Caco-2 (cell line): ENCODE results near the gene ZBTB16. TPM values are rescaled to one million over a fixed set of nuclear protein-coding genes. Genes with fewer than 3 reads are reported as not detected.
A peak's percentile ranks its signal among the peaks of the same experiment; 100 is the strongest.

Source experiments
- BruUV-seq: library from RNA; stranded (reverse); fragments of 400-500 nt; replicated peaks from 2 replicates; lab custom pipeline; 2021; lab: Mats Ljungman, UMichigan
- CTCF ChIA-PET: fragments of 300-600 bp; sonication (Branson Sonifier 250); formaldehyde crosslinking; loops from one replicate; lab custom pipeline; 2022; ENCODE audit warnings: antibody characterized with exemption; lab: Charles Lee
- POLR2A ChIA-PET: fragments of 300-600 bp; sonication (Branson Sonifier 250); formaldehyde crosslinking; loops from one replicate; lab custom pipeline; 2022; ENCODE audit warnings: antibody characterized with exemption; lab: Charles Lee
- DNase-seq, 2 experiments: peaks; one replicate each; pipeline versions ENCODE4 v3.0.0 to v3.0.0-alpha.2; 2020 to 2022
- H3K27me3 ChIP-seq: replicated peaks from 2 replicates; pipeline ENCODE4 v1.6.0; 2011; ENCODE audit warnings: low read length; ENCODE audit not compliant: control insufficient read depth, insufficient read depth
- H3K36me3 ChIP-seq: 2 replicates; pipeline ENCODE4 v1.5.1; 2011; ENCODE audit warnings: low read length; ENCODE audit not compliant: control insufficient read depth, insufficient read depth
- H3K4me1 ChIP-seq: fragments of 250-450 bp; sonication (Bioruptor Pico); 2 replicates; pipeline ENCODE4 v1.5.1; 2020; ENCODE audit warnings: mild to moderate bottlenecking
- H3K4me3 ChIP-seq: 2 replicates; pipeline ENCODE4 v1.5.1; 2011; ENCODE audit warnings: low read depth, mild to moderate bottlenecking, control low read depth, low read length
- H3K9me3 ChIP-seq: fragments of 250-450 bp; sonication (Bioruptor Pico); 2 replicates; pipeline ENCODE4 v1.5.1; 2020; ENCODE audit warnings: mild to moderate bottlenecking, moderate library complexity
- H3K27ac Mint-ChIP-seq: one replicate; pipeline ENCODE4 v1.8.0; 2022; ENCODE audit warnings: mixed read lengths; ENCODE audit not compliant: unreplicated experiment
- H3K27me3 Mint-ChIP-seq: one replicate; pipeline ENCODE4 v1.8.0; 2022; ENCODE audit warnings: mixed read lengths; ENCODE audit not compliant: insufficient read depth, unreplicated experiment
- H3K36me3 Mint-ChIP-seq: one replicate; pipeline ENCODE4 v1.8.0; 2022; ENCODE audit warnings: mild to moderate bottlenecking, mixed read lengths; ENCODE audit not compliant: insufficient read depth, unreplicated experiment
- H3K4me1 Mint-ChIP-seq: one replicate; pipeline ENCODE4 v1.8.0; 2022; ENCODE audit warnings: low read depth, mixed read lengths; ENCODE audit not compliant: unreplicated experiment
- H3K4me3 Mint-ChIP-seq: one replicate; pipeline ENCODE4 v1.8.0; 2022; ENCODE audit warnings: mild to moderate bottlenecking, moderate library complexity, mixed read lengths; ENCODE audit not compliant: unreplicated experiment
- H3K9me3 Mint-ChIP-seq: one replicate; pipeline ENCODE4 v1.8.0; 2022; ENCODE audit warnings: mixed read lengths; ENCODE audit not compliant: unreplicated experiment
- CTCF ChIP-seq, 2 experiments: fragments of 200-600 bp in 1 of 2; IDR thresholded peaks; 1 replicate in 1 of 2; 2 replicates in 1 of 2; pipeline versions ENCODE4 v1.5.1 to v1.8.0; 2011 to 2022; ENCODE audit warnings: antibody characterized with exemption in 1 of 2, control low read depth in 1 of 2, inconsistent platforms in 1 of 2, low read depth in 1 of 2, low read length in 1 of 2, mild to moderate bottlenecking in 1 of 2, moderate library complexity in 1 of 2; ENCODE audit not compliant: insufficient read depth in 1 of 2, severe bottlenecking in 1 of 2, unreplicated experiment in 1 of 2
- intact Hi-C: fragments of 100-400 bp; cut with micrococcal nuclease; formaldehyde crosslinking; loops from one replicate; pipeline ENCODE4 v1.10.0; 2022; ENCODE audit not compliant: unreplicated experiment
- total RNA-seq: library from RNA; stranded (reverse); gene quantifications from 2 replicates; pipeline ENCODE4 v1.2.3, GENCODE V29; 2022

Gene ZBTB16
- total RNA-seq, 1 experiment from 2014 or later: 12.7 TPM

- H3K9me3 Mint-ChIP-seq: no peaks in the 10 kb centered on the region
- Histone ChIP-seq H3K4me1 (peaks cover 22% of the 10 kb centered on the region), H3K27me3 (no peaks in the 10 kb centered on the region), H3K9me3 (no peaks in the 10 kb centered on the region), H3K36me3 (no peaks in the 10 kb centered on the region), H3K4me3 (no peak overlapping the region)
- ChIA-PET POLR2A (no interaction called here), CTCF (interaction anchor here (0.6 to 1.0 kb wide), 4 partner anchors 10 to 74 kb away, joined by 3 to 4 read pairs (median 4); no protein-coding TSS in a partner anchor)
- peak overlapping the region; percentile 79 for H3K27ac Mint-ChIP-seq
- TF ChIP-seq CTCF (IDR thresholded peaks at IDR 0.05; ENCODE audit: insufficient read depth in 1 of 2, low read depth in 1 of 2, low read length in 1 of 2, severe bottlenecking in 1 of 2, unreplicated experiment in 1 of 2): no peak
- H3K27me3 Mint-ChIP-seq: no peaks in the 10 kb centered on the region
- intact Hi-C loops: loop anchor here (1.0 kb wide), 4 partner anchors 9 to 76 kb away; partner anchors contain the start of gene ZBTB16
- peaks cover 22% of the 10 kb centered on the region for H3K4me1 Mint-ChIP-seq
- no TSS peak for BruUV-seq
- H3K4me3 Mint-ChIP-seq: peak overlapping the region; percentile 17
- DNase-seq: peak; percentile 78 to 81
- no peaks in the 10 kb centered on the region for H3K36me3 Mint-ChIP-seq
Measured at GRCh38 chr11:114040706-114041211, 18.8 kb upstream of the ZBTB16 start.

- no TSS peak for BruUV-seq
- DNase-seq: no peak
- intact Hi-C loops: no loop called here
- Mint-ChIP-seq H3K27me3 (no peaks in the 10 kb centered on the region), H3K36me3 (no peaks in the 10 kb centered on the region), H3K4me3 (no peak overlapping the region), H3K4me1 (peaks cover 22% of the 10 kb centered on the region), H3K9me3 (no peaks in the 10 kb centered on the region), H3K27ac (peak overlapping the region; percentile 53)
- ChIA-PET POLR2A (interaction anchor here (0.7 kb wide), 2 partner anchors 123 to 137 kb away, joined by 3 read pairs; no protein-coding TSS in a partner anchor), CTCF (no interaction called here)
- H3K9me3 ChIP-seq: no peaks in the 10 kb centered on the region
- peaks cover 16% of the 10 kb centered on the region for H3K4me1 ChIP-seq
- H3K36me3 ChIP-seq: no peaks in the 10 kb centered on the region
- H3K27me3 ChIP-seq: no peaks in the 10 kb centered on the region
- H3K4me3 ChIP-seq: no peak overlapping the region
- TF ChIP-seq CTCF (IDR thresholded peaks at IDR 0.05; ENCODE audit: insufficient read depth in 1 of 2, low read depth in 1 of 2, low read length in 1 of 2, severe bottlenecking in 1 of 2, unreplicated experiment in 1 of 2): no peak
Measured at GRCh38 chr11:114042234-114042633, 17.3 kb upstream of the ZBTB16 start.

GRCh38 chr11:114044042-114044871, 15.3 kb upstream of the ZBTB16 start:
- POLR2A ChIA-PET: no interaction called here

More at GRCh38 chr11:114044042-114044871, 15.3 kb upstream of the ZBTB16 start:
- Mint-ChIP-seq H3K27ac (no peak overlapping the region), H3K27me3 (no peaks in the 10 kb centered on the region), H3K36me3 (no peaks in the 10 kb centered on the region), H3K4me3 (no peak overlapping the region), H3K9me3 (no peaks in the 10 kb centered on the region), H3K4me1 (peaks cover 30% of the 10 kb centered on the region)
- CTCF ChIA-PET: interaction anchor here (0.8 kb wide), 1 partner anchor 149 kb away, joined by 3 read pairs; no protein-coding TSS in a partner anchor
- H3K36me3 ChIP-seq: no peaks in the 10 kb centered on the region
- intact Hi-C loops: no loop called here
- H3K4me3 ChIP-seq: no peak overlapping the region
- no peaks in the 10 kb centered on the region for H3K9me3 ChIP-seq
- no TSS peak for BruUV-seq
- TF ChIP-seq CTCF (IDR thresholded peaks at IDR 0.05; ENCODE audit: insufficient read depth in 1 of 2, low read depth in 1 of 2, low read length in 1 of 2, severe bottlenecking in 1 of 2, unreplicated experiment in 1 of 2): no peak
- no peak for DNase-seq
- no peaks in the 10 kb centered on the region for H3K27me3 ChIP-seq
- H3K4me1 ChIP-seq: peaks cover 24% of the 10 kb centered on the region
